GM19455 (cell line): Measurements from ENCODE around the gene LRRC28.

ENCODE experiments used
- ATAC-seq: cut with Tn5 transposase; IDR thresholded peaks from one replicate; pipeline ENCODE4 v1.9.1; 2021; ENCODE audit not compliant: unreplicated experiment

The LRRC28 gene

DNA sequence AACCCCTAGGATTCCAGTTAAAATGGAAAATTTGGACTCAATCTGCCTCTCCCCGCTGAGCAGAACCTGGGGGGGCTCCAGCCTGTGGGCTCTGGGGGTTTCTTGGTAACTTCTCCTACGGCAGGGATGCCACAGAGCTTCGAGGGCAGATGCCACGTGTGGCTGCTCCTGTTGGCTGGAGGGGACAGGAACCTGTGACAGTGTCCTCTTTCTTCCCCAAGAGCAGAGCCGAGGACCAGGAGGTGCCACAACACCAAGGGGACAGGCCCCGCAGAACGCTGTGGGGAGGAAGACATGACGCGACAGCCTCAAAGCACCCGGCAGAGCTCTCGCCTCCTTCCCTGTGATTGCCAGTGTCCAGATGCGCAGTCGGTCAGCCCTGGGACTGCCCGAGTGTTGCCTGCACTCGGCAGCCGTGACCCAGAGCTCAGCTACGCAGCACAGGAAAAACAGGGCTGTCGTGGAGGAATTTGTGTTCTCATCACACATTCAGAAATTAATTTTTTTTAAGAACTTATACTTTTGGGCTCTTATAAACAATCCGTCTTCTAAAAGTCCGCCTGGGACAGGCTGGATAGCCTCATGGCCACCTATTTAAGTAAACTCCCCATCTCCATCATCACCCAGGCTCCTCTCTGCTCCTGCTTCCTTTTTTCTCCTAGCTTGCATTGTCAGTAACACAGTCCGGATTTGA lies 182.6 kb downstream of the LRRC28 start:
- no peak for ATAC-seq

DNA sequence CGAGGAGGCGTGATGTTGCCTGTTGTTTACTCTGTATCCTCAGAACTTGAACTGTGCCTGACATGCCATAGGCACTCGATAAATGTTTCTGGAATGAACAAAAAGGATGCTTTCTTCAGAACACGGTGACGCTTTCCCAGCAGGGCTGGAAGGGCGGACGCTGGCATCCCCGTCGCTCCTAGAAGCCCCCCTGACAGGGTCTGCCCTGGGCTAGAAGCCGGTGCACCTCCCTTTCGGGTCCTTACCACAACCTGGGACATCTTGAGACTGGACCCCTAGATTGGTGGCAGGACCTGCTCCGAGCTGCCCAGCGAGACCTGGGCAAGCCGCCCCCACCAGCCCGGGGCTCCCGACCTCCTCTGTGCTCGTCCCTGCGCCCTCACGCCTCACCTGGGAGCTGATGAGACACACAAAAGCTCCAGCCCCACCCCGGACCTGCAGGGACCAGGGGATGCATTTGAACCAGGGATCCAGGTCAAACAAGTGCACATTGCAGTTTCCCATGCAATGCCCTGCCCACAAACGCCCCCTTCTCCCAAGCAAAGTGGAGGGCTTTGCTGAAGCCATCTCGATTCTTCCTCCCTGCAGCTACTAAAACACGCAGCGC lies 183.3 kb downstream of the LRRC28 start:
- no peak for ATAC-seq

DNA sequence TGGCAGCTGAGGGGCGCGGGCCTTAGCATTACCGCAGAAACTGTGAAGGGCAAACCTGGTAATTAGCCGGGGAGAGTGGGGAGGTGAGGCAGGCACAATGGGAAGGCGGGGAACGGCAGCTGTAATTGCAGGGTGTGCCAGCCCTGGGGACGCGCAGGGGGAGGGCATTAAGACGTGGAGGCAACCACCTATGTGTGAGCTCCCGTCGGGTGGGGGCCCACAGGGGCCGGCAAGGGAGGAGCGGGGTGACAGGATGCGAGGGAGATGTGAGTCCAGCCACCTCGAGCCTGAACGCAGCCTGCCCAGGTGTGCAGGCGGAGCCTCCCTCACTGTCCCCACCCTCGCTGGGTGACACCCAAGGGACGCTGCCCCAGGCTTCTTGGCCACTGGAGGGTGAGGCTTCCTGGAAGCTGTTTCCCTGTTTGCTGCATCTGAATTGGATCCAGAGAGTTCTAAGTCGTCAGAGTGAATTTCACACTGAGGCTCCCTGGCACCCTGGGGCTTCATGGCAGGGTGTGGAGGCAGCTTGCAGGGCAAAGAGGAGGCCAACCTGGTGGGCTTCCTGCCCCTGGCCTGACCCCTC lies 183.9 kb downstream of the LRRC28 start:
- no peak for ATAC-seq

DNA sequence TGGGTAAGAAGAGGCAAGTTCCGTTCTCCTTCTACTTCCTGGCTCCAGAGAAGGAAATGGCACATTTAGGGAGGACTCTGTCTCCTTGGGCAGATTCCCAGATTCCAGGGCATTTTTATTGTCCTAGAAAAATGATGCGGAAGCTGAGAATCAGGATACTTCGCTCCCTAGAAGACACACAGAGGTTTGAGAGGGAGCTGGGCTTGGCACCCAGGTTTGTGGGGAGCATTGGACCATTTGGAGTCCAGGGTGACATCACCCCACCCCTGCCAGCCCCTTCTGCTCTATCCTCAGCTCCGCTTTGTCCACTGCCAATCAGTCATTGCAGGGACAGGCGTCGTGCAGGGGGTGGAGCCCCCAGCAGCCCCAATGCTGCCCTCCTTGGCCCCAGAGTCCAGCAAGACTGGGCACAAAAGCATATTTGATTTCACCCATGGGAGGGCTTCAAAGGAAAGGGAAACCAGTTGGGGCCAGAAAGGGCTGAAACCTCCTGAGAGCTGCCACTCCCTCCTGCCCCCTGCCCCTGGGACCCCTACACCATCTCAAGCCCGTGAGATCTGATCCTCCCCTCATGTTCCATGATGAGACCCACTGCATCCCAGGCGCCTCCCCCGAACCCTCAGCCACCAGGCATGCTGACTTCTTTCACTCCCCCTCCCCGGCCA lies 184.7 kb downstream of the LRRC28 start:
- no peak for ATAC-seq

DNA sequence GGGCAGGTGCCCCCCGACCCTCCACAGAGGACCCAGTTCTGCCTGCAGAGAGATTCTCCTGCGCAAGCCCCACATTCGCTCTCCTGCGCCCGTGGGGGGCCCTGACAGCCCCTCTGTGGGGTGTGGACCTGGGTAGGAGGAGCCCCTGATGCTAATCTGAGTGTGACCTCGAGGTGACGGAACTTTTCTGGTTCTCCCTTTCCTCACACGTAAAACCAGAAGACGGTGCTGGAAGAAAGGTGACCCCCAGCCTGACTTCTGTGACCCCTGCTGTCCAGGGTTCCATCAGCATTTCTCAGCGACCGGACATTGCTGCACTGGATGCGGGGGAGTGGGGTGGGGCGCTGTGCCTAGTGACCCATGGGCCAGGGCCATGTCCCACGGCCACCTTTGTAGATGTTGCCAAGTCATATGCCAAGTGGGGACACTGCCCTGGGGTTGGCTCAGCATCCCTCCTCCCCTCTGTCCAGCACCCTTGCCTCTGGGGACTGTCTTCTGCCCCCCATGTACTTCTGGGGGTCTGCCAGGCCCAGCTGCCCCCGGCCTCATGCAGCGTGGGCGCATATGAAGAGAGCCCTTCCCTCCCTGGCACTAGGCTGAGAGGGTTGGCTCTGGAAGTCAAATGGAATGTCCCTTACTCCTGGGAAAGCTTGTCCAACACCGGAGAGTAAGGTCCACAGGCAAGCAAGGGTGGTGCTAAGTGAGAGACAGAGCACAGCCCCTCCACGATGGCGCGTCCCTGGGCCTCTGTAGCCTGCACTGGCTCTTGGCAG lies 185.4 kb downstream of the LRRC28 start:
- ATAC-seq = no peak

DNA sequence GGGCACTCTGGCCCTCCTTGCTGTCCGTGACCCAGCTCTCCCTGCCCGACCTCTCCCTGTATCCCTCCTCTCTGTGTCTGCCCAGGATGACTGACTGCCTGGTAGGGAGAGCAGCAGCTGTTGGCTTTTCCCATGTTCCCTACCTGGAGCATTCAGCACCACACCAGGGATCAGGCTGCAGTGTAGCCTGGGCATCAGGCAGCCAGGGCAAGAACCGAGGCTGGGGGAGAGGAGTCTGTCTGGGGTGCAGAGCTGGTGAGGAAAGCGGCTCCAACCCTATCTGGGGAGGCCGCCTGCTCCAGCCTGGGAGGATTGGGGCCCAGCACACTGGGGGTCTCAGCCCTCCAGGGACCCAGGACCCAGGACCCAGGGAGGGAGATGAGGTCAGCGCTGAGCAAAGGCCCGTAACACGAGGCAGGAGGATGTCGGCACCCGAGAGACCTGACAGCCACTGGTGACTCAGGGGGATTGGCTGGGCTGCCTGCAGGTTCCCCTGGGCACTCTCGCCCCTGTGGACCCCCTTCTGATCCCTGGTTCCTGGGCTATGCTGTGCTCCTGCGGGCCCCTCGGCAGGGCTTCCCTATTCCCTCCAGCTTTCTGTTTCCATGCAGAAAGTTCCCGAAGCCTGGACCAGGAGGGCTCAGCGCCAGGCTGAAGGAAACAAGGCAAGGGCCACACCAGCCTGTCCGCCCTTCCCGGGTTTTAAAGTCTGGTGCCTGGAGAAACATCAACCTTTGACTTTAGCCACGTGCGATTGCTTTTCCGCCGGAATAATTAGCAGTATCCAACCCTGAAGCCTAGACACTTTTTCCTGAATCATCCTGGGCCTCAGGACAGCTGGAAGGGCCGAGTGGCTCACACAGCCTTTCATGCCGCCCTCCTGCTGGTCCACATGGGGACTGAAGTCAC lies 186.3 kb downstream of the LRRC28 start:
- no peak for ATAC-seq

DNA sequence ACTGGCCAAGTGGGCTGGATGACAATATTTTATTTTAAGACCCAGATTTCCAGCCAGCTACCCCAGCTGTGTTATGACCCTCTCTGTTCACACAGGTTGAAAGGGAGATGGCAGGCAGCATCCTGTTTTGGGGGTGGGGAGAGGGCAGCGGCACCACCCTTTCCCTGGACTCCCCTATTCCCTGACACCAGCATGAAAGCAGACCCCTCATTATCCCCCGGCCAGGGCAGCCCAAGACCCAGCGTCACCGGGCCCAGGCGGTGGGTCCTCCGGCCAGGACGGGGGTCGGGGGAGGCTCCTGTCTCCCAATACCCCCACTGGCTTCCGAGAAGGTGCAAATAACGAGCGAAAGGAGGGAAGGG lies 186.9 kb downstream of the LRRC28 start:
- no peak for ATAC-seq

DNA sequence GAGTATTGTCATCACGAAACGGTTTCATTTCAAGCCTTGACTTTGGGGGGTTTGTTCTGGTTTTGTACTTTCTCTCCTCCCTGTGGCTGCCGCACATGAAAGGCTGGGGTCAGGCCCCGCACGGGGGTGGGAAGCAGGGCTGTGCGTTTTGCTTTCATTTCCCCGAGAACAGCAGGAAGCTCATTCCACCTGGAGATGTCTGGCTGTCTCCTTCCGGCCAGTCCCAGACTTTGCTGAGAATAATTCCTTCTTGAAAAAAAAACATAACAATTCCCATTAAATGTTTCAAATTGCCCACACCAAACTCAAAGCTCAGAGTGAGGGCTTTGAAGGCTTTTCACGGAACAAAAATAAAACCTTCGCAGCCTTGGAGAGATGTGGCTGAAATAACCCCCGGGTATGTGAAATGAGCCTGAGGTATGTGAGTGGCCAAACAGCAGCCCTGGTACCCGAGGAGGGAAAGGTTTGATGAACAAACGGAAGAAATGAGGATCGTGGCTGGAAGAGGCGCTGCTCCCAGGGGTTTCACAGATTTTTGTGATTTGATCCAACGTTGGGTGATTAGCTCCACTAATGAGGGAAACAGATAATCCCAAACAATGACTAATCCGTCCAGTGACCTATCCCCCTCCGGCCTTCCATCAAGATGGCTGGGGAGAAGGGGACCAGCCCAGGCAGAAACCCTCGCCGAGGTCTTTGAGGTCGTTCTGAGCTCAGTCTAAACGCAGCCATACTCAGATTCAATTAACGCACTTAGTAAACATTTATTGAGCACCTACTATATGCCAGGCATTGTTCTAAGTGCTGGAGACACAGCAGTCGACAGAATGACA lies 187.6 kb downstream of the LRRC28 start:
- no peak for ATAC-seq

DNA sequence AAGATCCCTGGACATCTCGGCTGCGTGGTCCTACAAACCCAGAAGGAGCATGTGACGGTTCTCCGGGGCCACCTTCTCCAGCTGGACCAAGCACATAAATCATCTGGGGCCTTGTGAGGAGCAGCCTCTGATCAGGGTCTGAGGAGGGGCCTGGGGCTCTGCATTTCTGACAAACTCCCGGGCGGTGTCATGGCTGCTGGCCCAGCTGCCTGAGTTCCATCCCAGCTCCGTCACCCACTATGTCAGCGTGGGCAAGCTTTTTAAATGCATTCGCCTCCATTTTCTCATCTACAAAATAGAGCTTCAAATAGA lies 188.2 kb downstream of the LRRC28 start:
- ATAC-seq = no peak

DNA sequence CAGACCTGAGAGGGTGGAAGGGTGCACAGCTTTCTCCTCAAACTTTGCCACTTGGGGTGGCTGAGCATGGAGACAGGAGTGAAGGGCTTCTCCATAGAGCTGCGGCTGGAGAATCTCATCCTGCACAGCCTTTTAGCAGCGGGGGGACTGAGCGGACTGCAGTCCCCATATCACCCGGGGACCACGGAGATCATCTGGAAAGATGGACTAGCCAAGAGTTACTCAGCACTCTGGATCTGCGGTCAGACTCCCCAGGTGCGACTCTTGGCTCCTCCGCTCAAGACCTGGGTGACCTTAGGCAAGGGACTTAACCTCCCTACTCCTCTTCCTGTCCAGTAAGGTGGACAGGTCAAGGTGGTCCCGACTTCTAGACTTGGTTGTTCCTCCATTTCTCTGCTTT lies 188.7 kb downstream of the LRRC28 start:
- no peak for ATAC-seq
